Measurements from ENCODE around the gene MOCS2.

DNA sequence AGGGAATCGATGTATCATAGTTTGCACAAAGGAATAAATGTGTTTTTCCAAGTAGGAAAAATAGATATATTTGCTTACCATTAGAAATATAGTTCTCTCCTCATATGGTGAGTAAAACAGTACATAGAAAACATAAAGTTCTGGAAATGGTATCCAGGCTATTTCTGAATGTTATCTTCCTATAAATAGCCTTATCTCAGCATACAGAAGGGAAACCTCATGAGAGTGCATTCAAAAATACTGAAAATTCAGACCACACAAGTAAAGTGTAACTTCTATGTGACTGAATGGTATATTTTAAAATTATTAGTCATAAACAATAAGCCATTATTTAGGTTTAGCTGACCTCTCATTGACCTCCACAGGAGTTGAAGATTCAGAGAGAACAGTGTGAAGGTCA, 43.5 kb downstream of the MOCS2 start:
- TF ChIP-seq, protein P1, sequence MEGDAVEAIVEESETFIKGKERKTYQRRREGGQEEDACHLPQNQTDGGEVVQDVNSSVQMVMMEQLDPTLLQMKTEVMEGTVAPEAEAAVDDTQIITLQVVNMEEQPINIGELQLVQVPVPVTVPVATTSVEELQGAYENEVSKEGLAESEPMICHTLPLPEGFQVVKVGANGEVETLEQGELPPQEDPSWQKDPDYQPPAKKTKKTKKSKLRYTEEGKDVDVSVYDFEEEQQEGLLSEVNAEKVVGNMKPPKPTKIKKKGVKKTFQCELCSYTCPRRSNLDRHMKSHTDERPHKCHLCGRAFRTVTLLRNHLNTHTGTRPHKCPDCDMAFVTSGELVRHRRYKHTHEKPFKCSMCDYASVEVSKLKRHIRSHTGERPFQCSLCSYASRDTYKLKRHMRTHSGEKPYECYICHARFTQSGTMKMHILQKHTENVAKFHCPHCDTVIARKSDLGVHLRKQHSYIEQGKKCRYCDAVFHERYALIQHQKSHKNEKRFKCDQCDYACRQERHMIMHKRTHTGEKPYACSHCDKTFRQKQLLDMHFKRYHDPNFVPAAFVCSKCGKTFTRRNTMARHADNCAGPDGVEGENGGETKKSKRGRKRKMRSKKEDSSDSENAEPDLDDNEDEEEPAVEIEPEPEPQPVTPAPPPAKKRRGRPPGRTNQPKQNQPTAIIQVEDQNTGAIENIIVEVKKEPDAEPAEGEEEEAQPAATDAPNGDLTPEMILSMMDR (IDR thresholded peaks at IDR 0.05) = no peak
- no peak for TF ChIP-seq POLR2AphosphoS5 (IDR thresholded peaks at IDR 0.05)
